Activated T-helper 2 cell treated with anti-CD3 and anti-CD28 coated beads, Interferon-gamma antibody, Interleukin-2, Interleukin-4, amounts not matched to agents 10 μg/mL and 5 μg/mL and 100 μg/mL, durations not matched to agents 14 hours and 24 hours and 36 hours (primary cell): Measurements from ENCODE around the gene PTPRN. TPM values are rescaled to one million over a fixed set of nuclear protein-coding genes. Genes with fewer than 3 reads are reported as not detected.
A peak's percentile ranks its signal among the peaks of the same experiment; 100 is the strongest.

Source experiments
- DNase-seq: peaks from one replicate; pipeline ENCODE4 v3.0.0; 2021; ENCODE audit warnings: low spot score
- H3K27ac Mint-ChIP-seq: one replicate; pipeline ENCODE4 v1.8.0; 2021; ENCODE audit warnings: mixed read lengths
- H3K27me3 Mint-ChIP-seq: one replicate; pipeline ENCODE4 v1.8.0; 2021; ENCODE audit warnings: low read depth, mixed read lengths
- H3K36me3 Mint-ChIP-seq: one replicate; pipeline ENCODE4 v1.8.0; 2021; ENCODE audit warnings: low read depth, mixed read lengths
- H3K4me1 Mint-ChIP-seq: one replicate; pipeline ENCODE4 v1.8.0; 2021; ENCODE audit warnings: low read depth, mixed read lengths
- H3K4me3 Mint-ChIP-seq: one replicate; pipeline ENCODE4 v1.8.0; 2021; ENCODE audit warnings: low read depth, mild to moderate bottlenecking, moderate library complexity, mixed read lengths
- H3K9me3 Mint-ChIP-seq: one replicate; pipeline ENCODE4 v1.8.0; 2021; ENCODE audit warnings: mixed read lengths
- intact Hi-C: fragments of 100-400 bp; cut with micrococcal nuclease; formaldehyde crosslinking; loops from one replicate; pipeline ENCODE4 v1.15.1; 2023
- total RNA-seq: library from RNA; stranded (reverse); gene quantifications from 2 replicates; pipeline ENCODE4 v1.2.3, GENCODE V29; 2022

The PTPRN gene
- total RNA-seq, 1 donor from 2014 or later: 1.6 TPM

GRCh38 chr2:219299372-219299760 lies 9.8 kb downstream of the PTPRN start:
- peak overlapping the region; percentile 28 for H3K4me3 Mint-ChIP-seq
- no peak for DNase-seq
- no peak overlapping the region for H3K27ac Mint-ChIP-seq
- intact Hi-C loops: loop anchor here (5.0 kb wide), 1 partner anchor 242 kb away; no protein-coding TSS in a partner anchor
- H3K9me3 Mint-ChIP-seq: no peaks in the 10 kb centered on the region
- peaks cover 14% of the 10 kb centered on the region for H3K27me3 Mint-ChIP-seq
- peaks cover 6% of the 10 kb centered on the region for H3K4me1 Mint-ChIP-seq
- H3K36me3 Mint-ChIP-seq: no peaks in the 10 kb centered on the region

GRCh38 chr2:219298759-219299371 lies 10.3 kb downstream of the PTPRN start:
- Mint-ChIP-seq H3K4me1 (peaks cover 11% of the 10 kb centered on the region), H3K27me3 (peaks cover 11% of the 10 kb centered on the region), H3K27ac (no peak overlapping the region), H3K36me3 (no peaks in the 10 kb centered on the region), H3K4me3 (peak overlapping the region; percentile 28), H3K9me3 (no peaks in the 10 kb centered on the region)
- intact Hi-C loops: loop anchor here (1.0 to 5.0 kb wide), 3 partner anchors 20 to 242 kb away; partner anchors contain the start of genes DNAJB2 and NHEJ1
- peak; percentile 79 for DNase-seq

DNA sequence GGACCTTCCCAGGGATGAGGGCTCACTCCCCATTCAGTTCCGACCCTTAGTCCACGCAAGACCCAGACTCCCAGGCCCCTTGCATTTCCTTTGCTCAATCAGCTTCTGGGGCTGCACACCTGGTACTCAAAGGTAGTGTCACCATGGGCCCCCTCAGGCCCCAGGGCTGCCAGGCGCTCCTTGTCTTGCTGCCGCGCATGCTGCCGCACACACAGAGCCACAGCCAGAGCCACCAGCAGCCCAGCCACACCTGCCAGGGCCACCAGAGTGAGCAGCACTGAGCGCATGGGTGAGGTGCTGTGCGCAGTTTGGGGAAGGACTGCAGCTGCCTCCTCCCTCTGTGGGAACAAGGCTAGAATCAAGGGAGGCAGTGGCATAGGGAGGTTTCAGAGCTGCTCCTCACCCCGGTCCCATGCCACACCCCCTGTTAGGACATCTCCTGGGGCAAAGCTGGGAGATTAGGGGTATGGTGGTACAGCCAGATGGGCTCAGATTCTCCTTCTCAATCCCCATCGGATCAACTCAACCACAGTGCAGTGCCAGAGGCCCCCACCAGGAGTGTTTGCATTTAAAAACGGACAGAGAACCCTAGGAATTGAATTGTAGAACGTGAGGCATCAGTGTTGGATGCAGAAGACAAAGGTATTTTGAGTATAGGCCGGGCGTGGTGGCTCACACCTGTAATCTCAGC lies 11.3 kb downstream of the PTPRN start:
- H3K27ac Mint-ChIP-seq: no peak overlapping the region
- no peak overlapping the region for H3K4me3 Mint-ChIP-seq
- H3K36me3 Mint-ChIP-seq: no peaks in the 10 kb centered on the region
- intact Hi-C loops: loop anchor here (1.0 to 5.0 kb wide), 3 partner anchors 19 to 241 kb away; partner anchors contain the start of genes DNAJB2 and NHEJ1
- H3K9me3 Mint-ChIP-seq: no peaks in the 10 kb centered on the region
- DNase-seq: no peak
- H3K4me1 Mint-ChIP-seq: peaks cover 11% of the 10 kb centered on the region
- H3K27me3 Mint-ChIP-seq: peaks cover 11% of the 10 kb centered on the region

GRCh38 chr2:219296631-219297391 lies 12.4 kb downstream of the PTPRN start:
- Mint-ChIP-seq H3K27ac (no peak overlapping the region), H3K27me3 (peaks cover 8% of the 10 kb centered on the region), H3K36me3 (no peaks in the 10 kb centered on the region), H3K4me3 (no peak overlapping the region), H3K4me1 (peaks cover 11% of the 10 kb centered on the region), H3K9me3 (no peaks in the 10 kb centered on the region)
- intact Hi-C loops: loop anchor here (5.0 kb wide), 1 partner anchor 240 kb away; no protein-coding TSS in a partner anchor
- no peak for DNase-seq

DNA sequence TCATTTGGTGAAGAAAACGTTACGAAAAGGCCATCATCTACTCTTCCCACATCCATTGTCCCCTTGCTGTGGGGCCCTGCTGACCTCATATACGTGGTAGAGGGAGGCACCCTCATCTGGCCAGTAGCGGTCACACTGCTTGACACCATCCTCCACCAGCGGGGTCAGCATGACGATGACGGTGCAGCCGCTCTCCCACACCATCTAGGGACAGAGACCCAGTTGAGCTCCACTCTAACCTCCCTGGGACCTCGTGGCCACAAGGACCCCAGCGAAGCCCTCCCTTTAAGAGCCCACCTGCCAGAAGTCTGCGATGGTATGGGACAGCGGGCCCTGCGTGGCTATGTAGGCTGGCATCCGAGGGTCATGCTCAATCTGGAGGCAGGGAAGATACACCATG lies 13.1 kb downstream of the PTPRN start:
- intact Hi-C loops: loop anchor here (5.0 kb wide), 1 partner anchor 239 kb away; no protein-coding TSS in a partner anchor
- peaks cover 11% of the 10 kb centered on the region for H3K4me1 Mint-ChIP-seq
- H3K4me3 Mint-ChIP-seq: no peak overlapping the region
- no peaks in the 10 kb centered on the region for H3K36me3 Mint-ChIP-seq
- H3K27me3 Mint-ChIP-seq: peaks cover 3% of the 10 kb centered on the region
- no peak for DNase-seq
- no peak overlapping the region for H3K27ac Mint-ChIP-seq
- no peaks in the 10 kb centered on the region for H3K9me3 Mint-ChIP-seq

DNA sequence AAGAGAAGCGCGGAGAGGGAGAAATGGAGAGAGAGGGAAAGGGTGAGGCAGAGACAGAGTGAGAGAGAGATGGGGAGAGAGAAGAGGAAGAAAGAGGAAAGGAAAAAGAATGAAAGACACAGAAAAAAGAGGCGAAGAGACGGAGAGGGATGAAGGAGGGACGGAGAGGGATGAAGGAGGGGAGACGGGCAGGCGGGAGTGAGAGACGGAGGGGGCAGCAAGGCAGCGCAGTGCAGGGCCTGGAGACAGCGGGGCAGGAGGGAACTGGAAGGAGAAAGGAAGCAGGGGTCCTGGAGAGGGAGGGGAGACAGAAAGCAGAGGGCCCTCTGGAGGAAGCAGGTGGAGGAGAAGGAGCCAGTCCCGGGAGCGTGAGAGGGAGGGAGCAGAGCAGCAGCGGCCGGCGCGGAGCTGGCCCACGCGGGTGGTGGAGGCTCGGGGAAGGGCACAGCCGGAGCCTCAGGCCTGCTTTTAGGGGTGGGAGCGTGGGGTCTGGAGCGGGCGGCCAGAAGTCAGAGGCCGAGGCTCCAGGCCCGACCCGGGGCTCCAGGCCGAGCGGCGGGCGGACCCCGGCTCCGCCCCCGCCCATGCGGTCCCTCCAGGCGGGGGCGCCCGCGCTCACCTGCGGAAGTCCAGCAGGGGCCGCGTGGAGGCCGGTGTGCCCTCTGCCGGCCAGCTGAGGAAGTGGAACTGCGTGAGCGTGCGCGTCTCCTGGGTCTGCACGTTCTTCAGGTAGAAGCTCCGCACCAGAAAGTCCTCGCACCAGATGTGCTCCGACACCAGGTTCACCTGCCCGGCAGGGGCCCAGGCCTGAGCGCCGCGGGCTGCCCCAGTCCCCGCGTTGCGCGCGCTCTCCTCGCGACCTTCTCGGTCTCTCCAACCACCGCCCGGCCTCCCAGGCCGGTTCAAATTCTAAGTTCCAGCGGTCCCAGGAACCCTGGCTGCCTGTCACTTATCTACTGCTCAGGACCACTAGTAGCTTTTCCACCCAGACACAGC lies 14.5 kb downstream of the PTPRN start:
- peak overlapping the region; percentile 87 for H3K27ac Mint-ChIP-seq
- intact Hi-C loops: loop anchor here (1.0 to 5.0 kb wide), 5 partner anchors 15 to 237 kb away; partner anchors contain the start of genes ANKZF1, ATG9A, CNPPD1 and DNAJB2
- peak overlapping the region; percentile 79 for H3K4me3 Mint-ChIP-seq
- no peaks in the 10 kb centered on the region for H3K36me3 Mint-ChIP-seq
- H3K4me1 Mint-ChIP-seq: peaks cover 11% of the 10 kb centered on the region
- peaks cover 1% of the 10 kb centered on the region for H3K27me3 Mint-ChIP-seq
- DNase-seq: peak; percentile 85
- no peaks in the 10 kb centered on the region for H3K9me3 Mint-ChIP-seq

DNA sequence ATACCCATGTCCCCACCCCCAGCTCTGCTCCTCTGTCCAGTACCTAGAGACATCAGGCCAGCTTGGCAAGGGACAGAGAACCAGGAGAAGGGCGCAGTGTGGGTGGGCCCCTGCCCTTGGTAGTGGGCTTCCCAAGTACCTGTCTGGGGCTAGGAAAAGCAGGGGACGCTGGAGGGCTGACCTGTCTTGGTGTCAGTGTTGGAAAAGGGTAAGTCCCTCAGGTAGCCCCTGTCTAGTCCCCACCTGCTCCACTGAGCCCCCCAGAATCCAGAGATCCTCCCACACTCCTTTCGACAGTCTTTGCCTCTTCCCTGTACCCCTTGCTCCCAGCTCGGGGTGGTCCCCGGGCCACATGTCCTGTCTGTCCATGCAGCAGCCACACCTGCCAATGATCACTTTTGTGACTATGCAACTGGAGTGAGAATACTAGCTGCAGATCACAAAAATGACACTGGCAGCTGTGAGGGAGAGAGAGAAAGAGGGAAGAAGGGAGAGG lies 15.4 kb downstream of the PTPRN start:
- Mint-ChIP-seq H3K36me3 (no peaks in the 10 kb centered on the region), H3K4me1 (peaks cover 11% of the 10 kb centered on the region), H3K4me3 (peak overlapping the region; percentile 79), H3K9me3 (no peaks in the 10 kb centered on the region), H3K27me3 (peaks cover 1% of the 10 kb centered on the region), H3K27ac (peak overlapping the region; percentile 87)
- intact Hi-C loops: loop anchor here (1.0 to 2.0 kb wide), 2 partner anchors 14 to 41 kb away; partner anchors contain the start of genes DNAJB2, TUBA4A and TUBA4B
- no peak for DNase-seq

DNA sequence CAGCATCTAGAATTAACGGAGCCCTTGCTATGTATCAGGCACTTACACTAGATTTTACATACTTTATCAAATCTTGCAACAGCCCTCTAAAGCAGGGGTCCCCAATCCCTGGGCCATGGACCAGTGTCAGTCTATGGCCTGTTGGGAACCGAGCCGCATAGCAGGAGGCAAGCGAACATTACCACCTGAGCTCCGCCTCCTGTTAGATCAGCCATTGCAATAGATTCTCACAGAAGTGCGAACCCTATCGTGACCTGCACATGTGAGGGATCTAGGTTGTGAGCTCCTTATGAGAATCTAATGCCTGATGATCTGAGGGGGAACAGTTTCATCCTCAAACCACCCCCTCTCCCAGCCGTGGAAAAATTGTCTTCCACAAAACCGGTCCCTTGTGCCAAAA lies 16.6 kb downstream of the PTPRN start:
- Mint-ChIP-seq H3K36me3 (no peaks in the 10 kb centered on the region), H3K27ac (no peak overlapping the region), H3K4me1 (peaks cover 10% of the 10 kb centered on the region), H3K4me3 (no peak overlapping the region), H3K9me3 (no peaks in the 10 kb centered on the region), H3K27me3 (peaks cover 1% of the 10 kb centered on the region)
- intact Hi-C loops: no loop called here
- no peak for DNase-seq

GRCh38 chr2:219291910-219292490 lies 17.2 kb downstream of the PTPRN start:
- intact Hi-C loops: no loop called here
- H3K27ac Mint-ChIP-seq: no peak overlapping the region
- H3K4me3 Mint-ChIP-seq: no peak overlapping the region
- no peak for DNase-seq
- H3K4me1 Mint-ChIP-seq: peaks cover 10% of the 10 kb centered on the region
- H3K36me3 Mint-ChIP-seq: no peaks in the 10 kb centered on the region
- H3K27me3 Mint-ChIP-seq: peaks cover 1% of the 10 kb centered on the region
- no peaks in the 10 kb centered on the region for H3K9me3 Mint-ChIP-seq

- DNase-seq: no peak
- H3K36me3 Mint-ChIP-seq: peaks cover 3% of the 10 kb centered on the region
- no peak overlapping the region for H3K4me3 Mint-ChIP-seq
- H3K27me3 Mint-ChIP-seq: peaks cover 1% of the 10 kb centered on the region
- intact Hi-C loops: no loop called here
- H3K4me1 Mint-ChIP-seq: peaks cover 10% of the 10 kb centered on the region
- H3K27ac Mint-ChIP-seq: no peak overlapping the region
- no peaks in the 10 kb centered on the region for H3K9me3 Mint-ChIP-seq
Observed at GRCh38 chr2:219291394-219291793, 17.8 kb downstream of the PTPRN start.

- no peak overlapping the region for H3K27ac Mint-ChIP-seq
- no peak for DNase-seq
Observed at GRCh38 chr2:219290381-219291171, 18.6 kb downstream of the PTPRN start.

More at GRCh38 chr2:219290381-219291171, 18.6 kb downstream of the PTPRN start:
- H3K36me3 Mint-ChIP-seq: peaks cover 7% of the 10 kb centered on the region
- H3K9me3 Mint-ChIP-seq: no peaks in the 10 kb centered on the region
- intact Hi-C loops: no loop called here
- H3K4me3 Mint-ChIP-seq: no peak overlapping the region
- H3K27me3 Mint-ChIP-seq: no peaks in the 10 kb centered on the region
- H3K4me1 Mint-ChIP-seq: peaks cover 10% of the 10 kb centered on the region
